B cell (primary cell): ENCODE data around the gene AURKAIP1.

Experiments
- CTCF ChIP-seq: fragments of 200-600 bp; IDR thresholded peaks from one replicate; pipeline ENCODE4 v1.8.0; 2022; ENCODE audit warnings: antibody characterized with exemption, mild to moderate bottlenecking
- EZH2 ChIP-seq: IDR thresholded peaks from 2 replicates; pipeline ENCODE4 v1.6.1; 2012; ENCODE audit warnings: borderline replicate concordance, low read depth, mild to moderate bottlenecking, moderate library complexity, low read length; ENCODE audit not compliant: insufficient read depth, poor library complexity, severe bottlenecking

DNA sequence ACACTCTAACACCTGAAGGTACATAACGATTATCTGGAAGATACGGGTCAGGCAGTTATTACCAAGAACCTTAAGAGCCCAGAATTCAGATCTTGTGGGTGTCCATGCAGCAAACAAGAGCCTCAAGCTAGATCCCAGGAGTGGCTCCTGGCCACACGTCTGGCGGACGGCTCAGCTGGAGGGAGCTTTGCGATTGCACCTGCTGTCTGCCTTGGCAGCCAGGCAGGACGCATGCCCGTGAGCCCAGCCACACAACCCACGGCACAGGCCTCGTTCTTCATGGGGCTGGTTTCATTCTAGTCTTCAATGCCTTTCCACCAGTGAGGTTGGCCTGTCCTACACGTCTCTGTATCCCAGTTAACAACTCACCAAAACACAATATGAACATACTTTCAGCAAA lies 18.4 kb upstream of the AURKAIP1 start:
- no peak for TF ChIP-seq CTCF
- no peak for TF ChIP-seq EZH2
